CD4-positive, alpha-beta T cell treated with Interleukin-10 for 1 hour (primary cell): ENCODE measurements around the gene KLHL13.
"Not testable (repeated sequence)": the region's sequence is repeated elsewhere in the genome, so short reads cannot be mapped to it uniquely, and the experiment has no call there.

Experiments used
- DNase-seq: peaks from one replicate; pipeline ENCODE4 v3.0.0-alpha.2; 2020

The KLHL13 gene

GRCh38 chrX:117989512-117989911 is 127.1 kb downstream of the KLHL13 start:
- DNase-seq: no peak

GRCh38 chrX:117987373-117987772 is 129.2 kb downstream of the KLHL13 start:
- no peak for DNase-seq

- DNase-seq: no peak
These were observed 131.4 kb downstream of the KLHL13 start for GRCh38 chrX:117985241-117985640.

DNA sequence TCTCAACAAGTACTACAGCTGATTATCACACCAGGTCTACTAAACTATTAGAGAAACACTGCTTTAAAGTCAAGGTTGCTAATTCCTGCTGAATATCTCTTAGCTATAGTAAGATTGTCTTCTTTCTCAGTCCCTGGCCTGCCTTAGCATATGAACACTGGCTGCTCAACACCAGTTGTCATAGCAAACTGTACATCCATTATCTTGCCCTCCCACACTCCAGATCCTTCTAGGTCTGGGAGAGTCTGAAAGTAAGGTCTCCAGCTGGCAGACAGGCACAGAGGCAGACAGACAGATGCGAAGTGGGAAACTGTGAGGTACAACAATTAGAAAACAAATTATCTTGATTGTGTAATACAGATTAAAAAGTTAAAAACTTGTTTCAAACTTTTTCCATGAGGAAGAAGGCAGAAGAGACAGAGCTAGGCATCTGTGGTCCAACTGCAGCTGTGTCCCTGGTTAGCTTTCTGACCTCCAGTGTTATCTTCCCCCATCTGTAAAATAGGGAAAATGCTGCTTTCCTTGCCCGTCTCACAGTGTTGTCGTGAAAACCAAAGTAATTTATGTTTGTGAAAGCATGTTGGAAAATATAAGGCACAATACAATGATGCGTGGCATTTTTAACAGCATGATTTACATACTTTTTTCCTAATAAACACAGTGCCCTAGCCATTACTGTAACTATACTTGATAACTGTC is 133.8 kb downstream of the KLHL13 start:
- no peak for DNase-seq

GRCh38 chrX:117978402-117978801 is 138.2 kb downstream of the KLHL13 start:
- no peak for DNase-seq

GRCh38 chrX:117977526-117977925 is 139.1 kb downstream of the KLHL13 start:
- no peak for DNase-seq

- no peak for DNase-seq
These were observed 143.4 kb downstream of the KLHL13 start for GRCh38 chrX:117973110-117973807.

- no peak for DNase-seq
These were observed 143.9 kb downstream of the KLHL13 start for GRCh38 chrX:117972711-117973109.

GRCh38 chrX:117969782-117970181 is 146.8 kb downstream of the KLHL13 start:
- DNase-seq: no peak

DNA sequence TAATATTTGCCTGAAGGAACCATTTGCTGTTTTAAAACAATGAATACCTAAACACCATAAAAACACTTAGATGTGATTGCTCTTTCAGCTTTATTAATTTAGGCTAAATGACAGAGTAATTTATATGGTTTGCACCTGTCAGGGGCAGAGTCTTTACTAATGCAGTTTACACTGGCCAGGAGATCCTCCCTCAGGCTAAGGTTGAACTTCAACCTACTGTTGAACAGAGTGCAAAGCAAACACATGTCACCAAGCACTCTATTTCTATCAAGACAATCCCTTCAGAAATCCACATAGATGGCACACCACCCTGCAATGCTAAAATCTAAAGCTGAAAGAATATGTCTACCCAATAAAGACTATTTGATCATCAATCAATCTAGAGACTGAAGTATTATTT is 147.3 kb downstream of the KLHL13 start:
- no peak for DNase-seq

GRCh38 chrX:117959045-117959444 is 157.6 kb downstream of the KLHL13 start:
- DNase-seq: no peak

DNA sequence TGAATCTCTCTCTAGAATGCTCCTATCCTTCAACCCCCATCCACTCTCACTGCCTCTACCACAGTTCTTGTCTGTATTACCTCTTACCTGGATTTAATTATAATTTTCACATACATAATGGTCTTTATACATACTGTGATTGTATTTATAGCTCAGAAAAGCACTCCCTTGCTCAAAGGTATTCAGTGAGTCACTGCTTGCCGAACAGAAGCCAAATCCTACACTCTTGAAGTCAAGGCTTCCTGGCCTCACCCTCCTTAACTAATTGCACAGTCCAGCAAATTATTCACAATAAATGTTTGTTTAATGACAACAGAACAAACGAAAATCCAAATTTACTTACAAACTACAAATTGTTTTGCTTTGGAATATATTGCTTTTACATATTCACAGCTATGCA is 159.5 kb downstream of the KLHL13 start:
- DNase-seq: no peak

DNA sequence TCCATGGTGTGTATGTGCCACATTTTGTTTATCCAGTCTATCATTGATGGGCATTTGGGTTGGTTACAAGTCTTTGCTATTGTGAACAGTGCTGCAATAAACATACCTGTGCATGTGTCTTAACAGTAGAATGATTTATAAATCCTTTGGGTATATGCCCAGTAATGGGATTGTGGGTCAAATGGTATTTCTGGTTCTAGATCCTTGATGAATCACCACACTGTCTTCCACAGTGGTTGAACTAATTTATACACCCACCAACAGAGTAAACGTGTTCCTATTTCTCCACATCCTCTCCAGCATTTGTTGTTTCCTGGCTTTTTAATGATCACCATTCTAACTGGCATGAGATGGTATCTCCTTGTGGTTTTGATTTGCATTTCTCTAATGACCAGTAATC is 177.3 kb downstream of the KLHL13 start:
- DNase-seq: not testable (repeated sequence)

DNA sequence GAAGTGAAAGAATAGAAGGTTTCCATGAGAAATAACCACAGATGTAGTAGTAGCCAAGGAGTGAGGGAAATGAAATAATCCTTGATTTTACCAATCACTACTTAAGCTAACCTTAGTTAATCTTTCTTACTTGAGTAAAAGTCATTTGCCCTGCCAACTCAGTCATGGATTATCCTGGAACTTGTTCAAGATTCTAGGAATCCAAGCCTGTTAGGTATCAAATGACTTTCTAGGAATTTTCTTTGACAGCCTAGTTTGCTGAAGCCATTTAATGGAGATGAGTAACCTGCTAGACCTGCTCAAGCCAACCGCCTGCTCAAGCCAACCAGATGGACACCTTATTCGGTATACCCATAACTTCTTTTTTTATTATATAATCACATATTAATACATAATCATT is 180.5 kb downstream of the KLHL13 start:
- DNase-seq: no peak

GRCh38 chrX:117930116-117930515 is 186.5 kb downstream of the KLHL13 start:
- not testable (repeated sequence) for DNase-seq

DNA sequence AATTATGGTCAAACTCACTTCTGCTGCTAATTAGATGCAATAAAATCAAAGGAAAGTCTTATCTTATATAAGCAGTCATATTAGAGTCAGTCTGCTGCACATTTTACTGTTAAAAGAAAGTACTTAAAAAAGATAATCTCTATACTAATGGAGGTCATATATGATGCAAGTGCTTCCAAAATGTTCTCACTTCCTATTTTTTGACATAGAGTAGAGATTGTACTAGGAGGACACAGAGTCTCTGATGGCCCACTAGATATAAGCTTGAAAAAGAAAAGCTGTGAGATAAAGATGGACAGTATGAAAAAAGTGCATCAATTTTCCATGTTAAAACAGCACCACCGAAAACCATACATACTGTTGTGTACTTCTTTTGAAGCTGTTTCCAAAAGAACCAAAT is 196.9 kb downstream of the KLHL13 start:
- no peak for DNase-seq

- no peak for DNase-seq
These were observed 206.4 kb downstream of the KLHL13 start for GRCh38 chrX:117910216-117910615.

DNA sequence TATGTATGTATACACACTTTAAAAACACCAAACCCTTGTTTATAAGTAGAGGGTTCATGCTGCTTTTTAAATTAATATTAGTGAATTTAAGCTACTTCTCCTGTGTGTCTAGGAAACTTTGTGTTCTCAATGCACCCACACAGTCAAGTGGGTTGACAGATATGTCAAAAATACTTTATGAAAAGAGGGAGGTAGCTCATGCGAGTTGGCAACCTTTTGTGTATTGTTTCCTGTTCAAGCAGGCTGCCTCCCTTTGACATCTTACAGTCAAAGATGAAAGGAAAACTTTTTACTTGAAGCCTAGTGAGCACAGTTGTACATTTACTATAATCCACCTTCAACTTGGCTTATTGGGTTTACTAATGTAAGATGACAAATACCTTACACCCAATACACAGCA is 218.4 kb downstream of the KLHL13 start:
- DNase-seq: no peak

DNA sequence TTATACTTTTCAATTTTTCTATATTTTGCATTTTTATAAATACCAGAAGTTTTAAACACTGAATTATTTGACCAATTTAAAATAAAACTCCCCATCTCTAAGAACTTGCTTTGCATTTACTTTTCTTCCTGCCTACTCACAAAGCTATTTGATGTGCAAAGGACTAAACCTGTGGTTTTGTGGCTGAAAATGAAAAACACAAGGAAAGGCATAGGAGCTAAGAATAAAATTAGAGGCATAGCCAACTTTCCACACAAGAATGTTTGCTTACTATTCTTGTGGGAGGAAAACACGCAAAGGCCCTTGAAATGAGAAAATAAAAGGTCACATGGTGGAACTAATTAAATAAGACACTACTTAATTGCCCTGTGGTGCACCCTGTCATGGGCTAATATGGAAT is 221.2 kb downstream of the KLHL13 start:
- no peak for DNase-seq

DNA sequence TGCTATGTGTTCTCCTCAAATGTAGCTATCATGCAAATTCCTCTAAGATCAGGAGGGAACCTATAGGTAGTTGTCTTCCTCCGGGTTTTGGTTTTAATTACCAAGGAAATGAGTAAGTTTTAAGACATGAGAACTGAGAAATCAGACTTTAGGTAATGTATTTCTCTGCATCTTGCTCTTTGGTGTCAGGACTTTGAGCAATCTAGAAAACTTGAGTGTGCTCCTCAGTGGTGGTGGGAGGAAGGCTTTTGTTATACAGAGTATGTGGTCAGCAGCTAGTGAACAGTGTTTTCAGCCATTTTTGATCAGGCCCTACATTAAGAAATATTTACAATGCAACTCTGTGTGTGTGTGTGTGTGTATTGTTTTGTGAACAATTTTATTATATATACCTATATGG is 224.1 kb downstream of the KLHL13 start:
- no peak for DNase-seq

DNA sequence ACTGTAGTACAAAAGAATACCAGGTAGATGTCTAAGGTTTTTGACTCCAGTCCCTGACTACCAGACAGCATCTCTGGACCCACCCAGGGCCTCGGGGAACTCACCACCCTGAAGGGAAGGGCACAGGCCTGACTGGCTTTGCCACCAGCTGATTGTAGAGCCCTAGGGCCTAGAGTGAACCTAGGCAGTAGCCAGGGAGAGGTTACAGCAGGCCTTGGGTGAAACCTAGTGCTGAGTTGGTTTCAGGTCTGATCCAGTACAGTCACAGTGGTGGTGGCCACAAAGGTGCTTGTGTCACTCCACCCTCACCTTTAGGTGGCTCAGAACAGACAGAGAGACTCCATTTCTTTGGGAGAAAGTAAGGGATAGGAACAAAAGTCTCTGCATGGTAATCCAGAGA is 244.8 kb downstream of the KLHL13 start:
- no peak for DNase-seq

- DNase-seq: no peak
These were observed 256.1 kb downstream of the KLHL13 start for GRCh38 chrX:117860517-117860916.

DNA sequence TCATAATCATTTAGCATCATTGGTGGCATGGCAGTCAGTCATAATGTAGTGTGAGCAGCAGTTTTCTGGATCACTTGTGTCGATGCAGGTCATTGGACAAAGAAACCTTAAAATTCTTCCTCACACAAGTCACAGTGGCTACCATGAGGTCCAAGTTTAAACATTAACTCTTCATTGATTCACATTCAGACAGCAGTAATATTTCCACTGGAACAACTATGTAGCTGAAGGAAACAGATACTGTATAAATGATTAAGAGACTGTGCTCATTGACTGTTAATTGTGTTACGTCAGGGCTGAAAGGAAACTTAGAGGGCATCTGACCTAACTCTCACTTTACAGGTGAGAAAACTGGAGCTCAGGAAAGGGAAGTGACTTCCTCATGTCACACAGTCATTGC is 261.8 kb downstream of the KLHL13 start:
- DNase-seq: no peak

- no peak for DNase-seq
These were observed 265.6 kb downstream of the KLHL13 start for GRCh38 chrX:117851025-117851424.
